ENCODE results near the gene CHST7.

CHST7 gene

GRCh38 chrX:46573892-46574773 lies 568 bp downstream of the CHST7 start:
- DNase-seq = peak; percentile 47 to 66

DNA sequence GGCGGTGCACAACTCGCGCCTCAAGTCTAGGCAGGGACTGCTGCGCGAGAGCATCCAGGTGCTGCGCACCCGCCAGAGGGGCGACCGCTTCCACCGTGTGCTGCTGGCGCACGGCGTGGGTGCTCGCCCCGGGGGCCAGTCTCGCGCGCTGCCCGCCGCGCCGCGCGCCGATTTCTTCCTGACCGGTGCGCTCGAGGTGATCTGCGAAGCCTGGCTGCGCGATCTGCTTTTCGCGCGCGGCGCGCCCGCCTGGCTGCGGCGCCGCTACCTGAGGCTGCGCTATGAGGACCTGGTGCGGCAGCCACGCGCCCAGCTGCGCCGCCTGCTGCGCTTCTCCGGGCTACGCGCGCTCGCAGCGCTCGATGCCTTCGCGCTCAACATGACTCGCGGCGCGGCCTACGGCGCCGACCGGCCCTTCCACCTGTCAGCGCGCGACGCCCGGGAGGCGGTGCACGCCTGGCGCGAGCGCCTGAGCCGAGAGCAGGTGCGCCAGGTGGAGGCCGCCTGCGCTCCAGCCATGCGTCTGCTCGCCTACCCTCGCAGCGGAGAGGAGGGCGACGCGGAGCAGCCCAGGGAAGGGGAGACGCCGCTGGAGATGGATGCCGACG lies 1.3 kb downstream of the CHST7 start:
- DNase-seq = peak; percentile 16 to 58

DNA sequence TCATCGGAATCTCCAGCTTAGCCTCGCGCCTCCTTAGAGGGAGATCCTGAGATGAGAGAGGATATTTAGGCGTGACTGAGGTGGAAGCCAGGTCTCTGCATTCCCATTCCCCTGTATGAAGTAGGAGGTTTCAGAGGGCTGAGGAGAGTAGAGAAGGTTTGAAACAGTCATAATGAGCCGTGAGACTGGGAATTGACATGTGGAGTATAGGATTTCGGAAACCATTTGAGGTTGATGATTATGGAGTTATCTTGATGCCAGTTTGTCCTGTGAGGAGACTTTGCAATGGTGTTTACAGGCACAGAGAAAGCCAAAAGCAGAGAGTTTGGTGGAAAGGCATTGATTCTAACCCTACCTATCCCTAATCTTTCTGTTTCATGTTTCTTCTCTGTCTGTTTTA lies 2.0 kb downstream of the CHST7 start:
- peak in 1 of 2 experiments; percentile 42 for DNase-seq

GRCh38 chrX:46575991-46576392 lies 2.4 kb downstream of the CHST7 start:
- DNase-seq = peak in 1 of 2 experiments; percentile 53

DNA sequence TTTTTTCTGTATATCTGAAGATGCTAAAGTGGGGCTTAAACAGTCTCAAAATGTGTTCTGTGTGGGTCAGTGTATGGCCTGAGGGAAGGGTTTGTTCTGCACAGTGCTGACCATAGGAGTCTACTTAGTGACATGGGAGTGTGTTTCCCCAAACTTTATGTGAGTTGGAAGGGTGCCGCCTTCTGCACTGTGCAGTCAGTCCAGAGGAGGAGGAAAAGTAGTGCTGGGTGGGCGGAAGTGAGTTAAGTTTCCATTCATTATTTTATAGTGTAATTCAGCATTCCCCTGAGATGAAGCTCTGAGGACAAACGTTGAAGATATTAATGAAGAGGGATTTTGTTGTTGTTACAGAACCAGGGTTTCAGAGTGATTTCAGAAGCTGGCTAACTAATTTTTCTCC lies 2.9 kb downstream of the CHST7 start:
- DNase-seq = no peak

- no peak for DNase-seq
Measured at GRCh38 chrX:46577221-46578005, 3.8 kb downstream of the CHST7 start.

- no peak for DNase-seq
Measured at GRCh38 chrX:46579250-46579649, 5.7 kb downstream of the CHST7 start.

GRCh38 chrX:46580613-46581012 lies 7.0 kb downstream of the CHST7 start:
- no peak for DNase-seq

GRCh38 chrX:46582325-46582724 lies 8.8 kb downstream of the CHST7 start:
- DNase-seq = no peak

DNA sequence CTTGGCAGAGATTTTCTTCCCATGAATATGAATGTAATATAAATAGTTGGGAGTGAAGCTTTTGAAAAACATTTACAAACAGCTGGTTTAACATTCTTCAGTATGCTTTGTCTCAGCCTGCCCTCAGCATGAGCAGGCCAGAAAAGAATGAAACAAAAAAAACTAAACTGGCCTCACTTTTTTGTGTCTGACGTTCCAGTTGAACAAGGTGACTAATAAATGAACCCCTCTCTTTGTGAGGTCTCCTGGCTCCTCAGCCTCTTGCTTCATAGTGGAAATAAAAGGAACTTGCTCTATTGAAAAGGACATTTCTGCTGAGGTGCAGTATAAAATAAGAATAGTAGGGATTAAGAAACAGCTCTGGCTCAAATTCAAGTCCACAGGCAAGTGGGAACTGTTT lies 9.4 kb downstream of the CHST7 start:
- no peak for DNase-seq

DNA sequence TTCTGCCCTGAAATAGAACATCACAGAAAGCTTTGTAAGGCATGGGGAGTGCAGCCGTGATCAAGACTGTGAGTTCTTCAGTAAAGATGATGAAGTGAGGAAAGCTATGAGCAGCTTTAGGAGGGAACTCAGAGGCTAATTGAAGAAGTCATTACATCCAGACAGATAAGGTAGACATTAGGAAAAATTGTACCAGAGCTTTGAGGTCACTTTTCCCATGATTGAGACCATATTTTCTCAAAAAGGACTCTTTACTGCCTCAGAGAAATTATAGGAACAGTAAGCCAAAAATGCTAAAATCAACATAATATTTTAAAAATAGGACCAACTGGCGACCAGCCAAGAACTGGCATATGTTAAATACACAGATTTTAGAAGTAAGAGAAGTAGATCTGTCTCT lies 11.2 kb downstream of the CHST7 start:
- no peak for DNase-seq

DNA sequence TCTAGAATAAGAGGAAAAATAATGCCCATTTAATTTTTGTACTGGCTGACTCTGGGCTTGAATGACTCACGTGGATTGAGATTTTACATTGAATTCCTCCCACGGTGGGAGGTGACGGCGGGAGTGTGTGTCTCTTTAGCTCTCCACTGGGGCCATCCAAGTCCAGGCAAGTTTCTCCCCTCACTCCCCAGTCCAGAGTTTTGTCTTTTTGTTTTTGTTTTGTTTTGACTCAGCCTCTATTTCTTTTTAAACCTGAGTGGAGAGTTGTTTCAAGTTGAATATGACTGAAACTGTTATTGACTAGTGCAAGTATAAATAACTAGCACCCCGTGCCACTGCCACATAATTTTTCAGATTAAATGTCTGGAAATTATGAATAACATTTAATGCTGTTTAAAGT lies 13.6 kb downstream of the CHST7 start:
- no peak for DNase-seq

- DNase-seq = no peak
Measured at GRCh38 chrX:46587753-46588171, 14.2 kb downstream of the CHST7 start.

DNA sequence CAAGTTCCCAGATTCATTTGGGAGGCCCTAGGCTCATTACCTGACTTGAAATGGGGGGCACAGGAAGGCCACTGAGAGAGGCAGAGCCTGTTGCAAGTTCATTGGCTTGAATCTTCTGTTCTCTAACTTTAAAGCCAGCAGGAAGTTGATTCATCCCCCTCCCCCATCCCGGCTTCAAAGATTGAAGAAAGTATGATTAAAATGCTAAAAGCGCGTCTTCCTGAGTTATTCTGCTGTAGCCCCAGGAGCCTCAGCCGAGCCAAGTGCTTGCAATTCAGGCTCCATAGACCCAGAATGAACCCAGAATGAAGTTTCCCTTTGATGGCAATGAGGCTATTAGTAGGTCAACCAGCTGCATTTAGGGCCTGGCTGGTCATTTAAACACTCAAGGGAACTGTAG lies 14.7 kb downstream of the CHST7 start:
- no peak for DNase-seq

GRCh38 chrX:46589977-46590723 lies 16.6 kb downstream of the CHST7 start:
- no peak for DNase-seq

DNA sequence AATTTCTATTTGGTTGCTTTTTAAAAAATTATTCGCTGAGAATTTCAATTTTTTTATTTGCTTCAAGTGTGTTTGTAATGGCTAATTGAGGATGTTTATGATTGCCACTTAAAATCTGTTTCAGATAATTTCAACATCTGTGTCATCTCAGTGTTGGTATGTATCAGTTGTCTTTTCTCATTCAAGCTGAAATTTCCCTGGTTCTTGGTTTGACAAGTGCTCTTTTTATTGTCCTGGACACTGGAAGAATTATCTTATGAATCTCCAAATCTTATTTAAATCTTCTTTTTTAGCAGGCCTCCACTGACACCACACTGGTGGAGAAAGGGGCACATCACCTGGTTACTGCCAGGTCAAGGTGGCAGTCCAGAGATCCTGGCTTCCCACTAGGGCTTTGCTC lies 21.5 kb downstream of the CHST7 start:
- DNase-seq = no peak

DNA sequence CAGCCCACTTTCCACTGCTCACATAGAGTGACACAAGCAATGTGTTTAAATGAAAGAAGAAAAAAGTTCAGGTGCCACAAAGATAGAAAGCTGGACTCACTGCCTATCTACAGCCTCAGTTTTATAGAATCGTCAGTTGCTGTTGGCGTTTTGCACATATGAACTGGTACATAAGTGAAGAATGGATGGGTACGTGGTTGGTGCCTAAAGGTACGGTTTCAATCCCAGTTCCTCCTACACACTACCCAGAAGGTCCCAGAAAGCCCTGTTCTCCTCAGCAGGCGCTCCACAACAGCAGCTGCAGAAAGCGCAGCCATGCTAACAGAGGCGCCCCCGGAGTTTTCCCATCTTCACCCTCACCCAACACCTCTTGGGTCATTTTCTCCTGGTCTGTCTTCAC lies 23.6 kb downstream of the CHST7 start:
- DNase-seq = no peak

DNA sequence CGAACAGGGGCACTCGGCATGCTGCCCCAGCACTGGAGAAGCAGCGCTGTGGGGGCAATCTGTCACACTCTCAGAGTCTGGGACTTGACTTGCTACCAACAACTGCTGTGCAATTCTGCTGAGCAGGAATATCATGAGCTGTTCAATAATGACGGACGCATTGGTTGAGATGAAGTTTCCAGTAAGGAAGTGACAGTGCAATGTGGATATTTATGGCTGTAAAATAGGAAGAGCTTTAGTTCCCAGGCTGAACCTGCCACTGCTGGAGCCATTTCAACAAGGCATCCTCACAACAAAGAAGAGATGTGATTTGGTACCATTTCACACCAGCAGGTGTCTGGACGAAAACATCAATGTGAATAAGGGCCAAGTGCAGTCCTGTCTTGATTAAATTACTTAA lies 24.2 kb downstream of the CHST7 start:
- DNase-seq = no peak

DNA sequence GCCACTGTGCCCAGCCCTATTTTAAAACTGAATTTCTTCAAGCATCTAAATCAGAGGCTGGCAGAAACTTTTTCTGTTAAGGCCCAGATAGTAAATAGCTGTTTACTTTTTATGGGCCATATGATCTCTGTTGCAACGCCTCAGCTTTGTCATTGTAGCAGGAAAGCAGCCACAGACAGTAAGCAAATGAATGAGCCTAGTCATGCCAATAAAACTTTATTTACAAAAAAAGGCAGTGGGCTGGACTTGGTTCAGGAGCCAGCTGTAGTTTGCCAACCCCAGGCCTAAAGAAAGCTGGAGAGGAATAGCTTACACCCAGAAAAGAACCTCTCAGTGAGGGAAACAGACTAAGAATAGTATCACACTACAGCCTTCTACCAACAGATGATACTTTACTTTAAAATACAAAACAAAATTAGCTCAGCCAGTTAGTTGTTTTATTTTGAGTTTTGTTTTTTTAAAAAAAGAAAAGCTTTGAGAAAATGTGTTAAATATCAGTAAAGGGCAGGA lies 25.5 kb downstream of the CHST7 start:
- no peak for DNase-seq

- no peak for DNase-seq
Measured at GRCh38 chrX:46601283-46601682, 27.7 kb downstream of the CHST7 start.

DNA sequence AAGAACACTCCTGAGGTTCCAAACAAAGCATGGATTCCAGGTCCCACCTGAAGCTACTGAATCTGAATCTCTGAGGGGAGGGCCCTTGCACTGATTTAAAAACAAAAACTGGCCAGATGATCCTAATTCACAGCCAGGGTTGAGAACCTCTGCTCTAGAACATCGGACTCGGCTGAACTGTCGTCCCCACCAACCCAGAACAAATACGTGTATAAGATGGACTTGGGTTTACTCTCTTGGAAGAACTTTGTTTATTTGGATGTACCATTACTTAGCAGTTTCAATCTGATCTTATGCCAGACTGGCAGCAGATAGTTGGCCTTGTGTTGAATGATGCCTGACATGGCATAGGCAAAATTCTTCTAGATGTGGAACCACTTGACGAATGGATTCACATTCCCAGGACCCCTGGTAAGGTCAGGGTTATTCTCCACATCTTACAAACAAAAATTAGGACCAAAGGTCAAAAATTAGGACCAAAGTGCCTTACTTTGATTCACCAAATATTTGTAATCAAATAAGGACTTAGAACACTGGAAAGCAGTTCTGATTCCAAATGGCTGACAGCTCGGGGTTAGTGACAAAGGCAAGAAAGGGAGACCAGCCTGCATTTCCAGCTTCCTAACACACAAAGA lies 29.0 kb downstream of the CHST7 start:
- DNase-seq = no peak

- DNase-seq = no peak
Measured at GRCh38 chrX:46607916-46608315, 34.4 kb downstream of the CHST7 start.
